ENCODE results near the gene DPCD. TPM values are rescaled to one million over a fixed set of nuclear protein-coding genes. Genes with fewer than 3 reads are reported as not detected.

Gene DPCD
- total and polyA plus RNA-seq, 2 donors (not counting 3 experiments of a cell fraction or from before 2014, with no cell fraction given) = 25.3 to 39.3 TPM

DNA sequence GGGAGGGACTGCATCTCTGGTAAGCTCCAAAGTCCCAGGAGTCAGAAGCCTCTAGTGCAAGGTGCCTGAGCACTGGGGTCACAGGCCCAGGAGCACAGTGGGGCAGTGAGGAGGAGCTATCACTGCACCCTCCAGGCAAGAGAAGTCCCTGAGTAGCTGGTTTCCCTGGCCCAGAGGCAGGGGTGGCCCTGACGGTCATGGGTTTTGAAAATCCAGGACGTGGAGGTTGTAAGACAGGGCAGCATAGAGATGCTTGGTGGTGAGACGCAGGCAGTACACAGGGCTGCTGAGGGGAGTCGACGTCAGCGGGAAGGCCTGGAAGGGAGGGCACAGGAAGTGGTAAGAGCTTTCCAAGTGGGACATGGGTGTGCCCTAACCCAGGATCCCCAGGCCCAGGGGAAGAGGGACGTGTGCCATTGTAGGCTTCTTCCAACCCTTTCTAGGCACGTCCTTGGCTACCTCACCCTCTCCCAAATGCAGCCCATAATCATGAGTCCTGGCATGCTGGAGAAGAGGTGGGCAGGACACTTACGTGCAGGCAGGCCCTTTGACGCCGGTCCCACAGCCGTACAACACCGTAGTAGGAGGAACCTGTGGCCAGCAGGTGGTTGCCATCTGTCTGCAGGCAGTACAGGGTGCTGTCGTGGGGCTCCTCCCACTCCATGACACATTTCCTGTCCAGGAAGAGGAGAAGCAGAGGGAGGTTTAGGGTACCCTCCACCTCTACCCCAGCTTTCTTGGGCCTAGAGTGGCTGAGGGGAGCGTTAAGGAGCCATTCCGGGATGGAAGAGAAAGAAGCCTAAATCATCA, 23.2 kb downstream of the DPCD start:
- Histone ChIP-seq H3K4me3 (replicated peaks in 1 of 3; ENCODE audit: insufficient read depth in 1 of 3, low read depth in 1 of 3, low read length in 3 of 3) (no peak overlapping the region), H3K9me1 (replicated peaks; ENCODE audit: control insufficient read depth, extremely low read depth, insufficient read depth, low read length) (no peaks in the 10 kb centered on the region), H3K4me2 (ENCODE audit: insufficient read depth, low read length) (no peak overlapping the region), H3K79me2 (ENCODE audit: control insufficient read depth, insufficient read depth, low read length) (no peaks in the 10 kb centered on the region), H3K27ac (ENCODE audit: insufficient read depth, low read depth, low read length) (no peak overlapping the region), H4K20me1 (replicated peaks; ENCODE audit: control insufficient read depth, extremely low read depth, insufficient read depth, low read length) (no peaks in the 10 kb centered on the region), H3K9me3 (replicated peaks; ENCODE audit: control insufficient read depth, insufficient read depth, low read length) (no peaks in the 10 kb centered on the region), H2AFZ (ENCODE audit: low read depth, low read length) (no peak overlapping the region), H3K4me1 (ENCODE audit: control insufficient read depth, extremely low read depth, insufficient read depth, low read length) (peaks cover 7% of the 10 kb centered on the region), H3K36me3 (ENCODE audit: control insufficient read depth in 2 of 2, extremely low read depth in 1 of 2, insufficient read depth in 2 of 2, low read length in 2 of 2) (peaks cover 0 to 11% of the 10 kb centered on the region in 2 experiments), H3K9ac (replicated peaks; ENCODE audit: extremely low read depth, insufficient read depth, low read length) (no peak overlapping the region), H3K27me3 (ENCODE audit: control insufficient read depth in 2 of 2, insufficient read depth in 2 of 2, low read length in 2 of 2) (no peaks in the 10 kb centered on the region)
- intact Hi-C loops (cut with micrococcal nuclease) (no loop called here), dilution Hi-C loops (cut with MboI; ENCODE audit: extremely low pct_ligation_motif_present, low sequenced_read_pairs) (no loop called here)
- no peak for DNase-seq (ENCODE audit: low read depth, low spot score)
- BruUV-seq (replicated peaks) = no TSS peak
- FAIRE-seq = no peak
- ChIA-PET POLR2A (no interaction called here), CTCF (interaction anchor here (1.6 kb wide), 1 partner anchor 9 kb away, joined by 5 read pairs; no protein-coding TSS in a partner anchor)
- TF ChIP-seq, protein P1, sequence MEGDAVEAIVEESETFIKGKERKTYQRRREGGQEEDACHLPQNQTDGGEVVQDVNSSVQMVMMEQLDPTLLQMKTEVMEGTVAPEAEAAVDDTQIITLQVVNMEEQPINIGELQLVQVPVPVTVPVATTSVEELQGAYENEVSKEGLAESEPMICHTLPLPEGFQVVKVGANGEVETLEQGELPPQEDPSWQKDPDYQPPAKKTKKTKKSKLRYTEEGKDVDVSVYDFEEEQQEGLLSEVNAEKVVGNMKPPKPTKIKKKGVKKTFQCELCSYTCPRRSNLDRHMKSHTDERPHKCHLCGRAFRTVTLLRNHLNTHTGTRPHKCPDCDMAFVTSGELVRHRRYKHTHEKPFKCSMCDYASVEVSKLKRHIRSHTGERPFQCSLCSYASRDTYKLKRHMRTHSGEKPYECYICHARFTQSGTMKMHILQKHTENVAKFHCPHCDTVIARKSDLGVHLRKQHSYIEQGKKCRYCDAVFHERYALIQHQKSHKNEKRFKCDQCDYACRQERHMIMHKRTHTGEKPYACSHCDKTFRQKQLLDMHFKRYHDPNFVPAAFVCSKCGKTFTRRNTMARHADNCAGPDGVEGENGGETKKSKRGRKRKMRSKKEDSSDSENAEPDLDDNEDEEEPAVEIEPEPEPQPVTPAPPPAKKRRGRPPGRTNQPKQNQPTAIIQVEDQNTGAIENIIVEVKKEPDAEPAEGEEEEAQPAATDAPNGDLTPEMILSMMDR (IDR thresholded peaks at IDR 0.05; ENCODE audit: extremely low read depth in 1 of 2, insufficient read depth in 1 of 2, low read depth in 1 of 2, low read length in 2 of 2) = no peak
- TF ChIP-seq EZH2 (IDR thresholded peaks at IDR 0.05; ENCODE audit: borderline replicate concordance, low read depth, low read length, severe bottlenecking) (no peak), GATA2 (IDR thresholded peaks at IDR 0.05; ENCODE audit: insufficient read depth, insufficient read length, low read depth, low read length) (no peak), POLR2A (IDR thresholded peaks at IDR 0.05; ENCODE audit: low read depth, low read length) (no peak)

DNA sequence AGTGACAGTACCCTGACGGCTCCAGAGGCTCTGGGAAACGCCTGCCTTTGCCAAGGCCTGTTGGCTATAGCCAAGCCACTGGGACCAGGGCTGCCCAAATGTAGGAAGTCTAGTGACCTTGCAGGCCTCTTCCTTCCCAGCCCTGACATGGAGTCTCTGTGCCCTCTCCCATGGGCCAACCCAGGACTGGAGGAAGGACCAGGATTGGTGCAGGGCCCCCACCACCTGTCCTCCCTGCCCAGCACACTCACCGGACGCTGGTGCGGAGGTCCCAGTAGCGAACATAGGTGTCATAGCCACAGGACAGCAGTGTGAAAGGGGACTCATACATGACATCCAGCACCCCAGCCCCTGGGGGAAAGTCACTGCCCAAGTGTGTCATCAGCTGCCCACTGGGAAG, 24.0 kb downstream of the DPCD start:
- H3K4me2 ChIP-seq (ENCODE audit: insufficient read depth, low read length) = no peak overlapping the region
- H3K4me1 ChIP-seq (ENCODE audit: control insufficient read depth, extremely low read depth, insufficient read depth, low read length) = peaks cover 7% of the 10 kb centered on the region
- dilution Hi-C loops (cut with MboI; ENCODE audit: extremely low pct_ligation_motif_present, low sequenced_read_pairs) = no loop called here
- peaks cover 0 to 13% of the 10 kb centered on the region in 2 experiments for H3K36me3 ChIP-seq (ENCODE audit: control insufficient read depth in 2 of 2, extremely low read depth in 1 of 2, insufficient read depth in 2 of 2, low read length in 2 of 2)
- H3K27ac ChIP-seq (ENCODE audit: insufficient read depth, low read depth, low read length) = no peak overlapping the region
- no peak overlapping the region for H3K4me3 ChIP-seq (replicated peaks in 1 of 3; ENCODE audit: insufficient read depth in 1 of 3, low read depth in 1 of 3, low read length in 3 of 3)
- no peak for FAIRE-seq
- no peaks in the 10 kb centered on the region for H3K9me3 ChIP-seq (replicated peaks; ENCODE audit: control insufficient read depth, insufficient read depth, low read length)
- ChIA-PET CTCF (interaction anchor here (1.1 kb wide), 1 partner anchor 10 kb away, joined by 9 read pairs; no protein-coding TSS in a partner anchor), POLR2A (no interaction called here)
- H3K9ac ChIP-seq (replicated peaks; ENCODE audit: extremely low read depth, insufficient read depth, low read length) = no peak overlapping the region
- H3K27me3 ChIP-seq (ENCODE audit: control insufficient read depth in 2 of 2, insufficient read depth in 2 of 2, low read length in 2 of 2) = no peaks in the 10 kb centered on the region
- no peaks in the 10 kb centered on the region for H4K20me1 ChIP-seq (replicated peaks; ENCODE audit: control insufficient read depth, extremely low read depth, insufficient read depth, low read length)
- TF ChIP-seq, protein P2, sequence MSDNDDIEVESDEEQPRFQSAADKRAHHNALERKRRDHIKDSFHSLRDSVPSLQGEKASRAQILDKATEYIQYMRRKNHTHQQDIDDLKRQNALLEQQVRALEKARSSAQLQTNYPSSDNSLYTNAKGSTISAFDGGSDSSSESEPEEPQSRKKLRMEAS (IDR thresholded peaks at IDR 0.05; ENCODE audit: insufficient read depth, insufficient read length) = no peak
- TF ChIP-seq FOS (IDR thresholded peaks at IDR 0.05; ENCODE audit: borderline replicate concordance, insufficient read depth, low read length) = no peak
- no peak for TF ChIP-seq GATA2 (IDR thresholded peaks at IDR 0.05; ENCODE audit: insufficient read depth, insufficient read length, low read depth, low read length)
- no peak for TF ChIP-seq POLR2AphosphoS5 (IDR thresholded peaks at IDR 0.05; ENCODE audit: insufficient read depth, low read depth, low read length)
- TF ChIP-seq JUN (IDR thresholded peaks at IDR 0.05; ENCODE audit: borderline replicate concordance, insufficient read depth, insufficient read length, low read depth) = no peak
- TF ChIP-seq POLR2A (IDR thresholded peaks at IDR 0.05; ENCODE audit: low read depth, low read length) = no peak
- TF ChIP-seq MYC (IDR thresholded peaks at IDR 0.05; ENCODE audit: low read depth, low read length) = no peak
- TF ChIP-seq, protein P1 (IDR thresholded peaks at IDR 0.05; ENCODE audit: extremely low read depth in 1 of 2, insufficient read depth in 1 of 2, low read depth in 1 of 2, low read length in 2 of 2) = no peak
- no peak for TF ChIP-seq EZH2 (IDR thresholded peaks at IDR 0.05; ENCODE audit: borderline replicate concordance, low read depth, low read length, severe bottlenecking)
- BruUV-seq (replicated peaks) = no TSS peak
- H3K9me1 ChIP-seq (replicated peaks; ENCODE audit: control insufficient read depth, extremely low read depth, insufficient read depth, low read length) = no peaks in the 10 kb centered on the region
- no peaks in the 10 kb centered on the region for H3K79me2 ChIP-seq (ENCODE audit: control insufficient read depth, insufficient read depth, low read length)
- no peak for DNase-seq (ENCODE audit: low read depth, low spot score)
- intact Hi-C loops (cut with micrococcal nuclease) = no loop called here
- H2AFZ ChIP-seq (ENCODE audit: low read depth, low read length) = no peak overlapping the region

Measured in endothelial cell of umbilical vein (primary cell).